Activated naive CD4-positive, alpha-beta T cell treated with anti-CD3 and anti-CD28 coated beads for 36 hours (primary cell): Measurements from ENCODE around the gene DENND5B. TPM values are rescaled to one million over a fixed set of nuclear protein-coding genes. Genes with fewer than 3 reads are reported as not detected.
"Not testable (repeated sequence)": the region's sequence is repeated elsewhere in the genome, so short reads cannot be mapped to it uniquely, and the experiment has no call there.

Experiments used
- CTCF ChIA-PET: fragments of 350-600 bp; sonication (Branson Sonifier 250); formaldehyde crosslinking; loops from one replicate; lab custom pipeline; 2021; ENCODE audit warnings: antibody characterized with exemption; lab: Charles Lee
- DNase-seq: peaks from one replicate; pipeline ENCODE4 v3.0.0-alpha.2; 2020
- H3K27ac Mint-ChIP-seq: one replicate; pipeline ENCODE4 v1.8.0; 2021; ENCODE audit warnings: mild to moderate bottlenecking, mixed read lengths
- H3K27me3 Mint-ChIP-seq: one replicate; pipeline ENCODE4 v1.8.0; 2021; ENCODE audit warnings: low read depth, mixed read lengths
- H3K36me3 Mint-ChIP-seq: one replicate; pipeline ENCODE4 v1.8.0; 2021; ENCODE audit warnings: low read depth, mixed read lengths
- H3K4me1 Mint-ChIP-seq: one replicate; pipeline ENCODE4 v1.8.0; 2021; ENCODE audit warnings: low read depth, mixed read lengths
- H3K4me3 Mint-ChIP-seq: one replicate; pipeline ENCODE4 v1.8.0; 2021; ENCODE audit warnings: mild to moderate bottlenecking, moderate library complexity, mixed read lengths
- H3K9me3 Mint-ChIP-seq: one replicate; pipeline ENCODE4 v1.8.0; 2021; ENCODE audit warnings: mixed read lengths
- intact Hi-C: fragments of 100-400 bp; cut with micrococcal nuclease; formaldehyde crosslinking; loops from one replicate; pipeline ENCODE4 v1.15.1; 2023
- total RNA-seq, 2 experiments: library from RNA; stranded (reverse); gene quantifications; one replicate each; pipeline ENCODE4 v1.2.3, GENCODE V29; 2021

DENND5B gene
- total RNA-seq, 2 experiments from 2014 or later: 0.29 to 0.37 TPM

GRCh38 chr12:31491841-31492598, 98.9 kb downstream of the DENND5B start:
- DNase-seq: no peak
- H3K4me1 Mint-ChIP-seq: no peaks in the 10 kb centered on the region
- H3K4me3 Mint-ChIP-seq: no peak overlapping the region
- H3K27ac Mint-ChIP-seq: no peak overlapping the region
- no peaks in the 10 kb centered on the region for H3K9me3 Mint-ChIP-seq
- intact Hi-C loops: no loop called here
- CTCF ChIA-PET: interaction anchor here (1.0 kb wide), 1 partner anchor 645 kb away, joined by 3 read pairs; no protein-coding TSS in a partner anchor
- no peaks in the 10 kb centered on the region for H3K36me3 Mint-ChIP-seq
- peaks cover 2% of the 10 kb centered on the region for H3K27me3 Mint-ChIP-seq

GRCh38 chr12:31491241-31491794, 99.6 kb downstream of the DENND5B start:
- H3K4me1 Mint-ChIP-seq: no peaks in the 10 kb centered on the region
- no peaks in the 10 kb centered on the region for H3K36me3 Mint-ChIP-seq
- DNase-seq: no peak
- H3K27me3 Mint-ChIP-seq: peaks cover 2% of the 10 kb centered on the region
- CTCF ChIA-PET: interaction anchor here (0.7 to 1.0 kb wide), 2 partner anchors 154 to 644 kb away, joined by 3 to 4 read pairs; no protein-coding TSS in a partner anchor
- intact Hi-C loops: no loop called here
- no peak overlapping the region for H3K27ac Mint-ChIP-seq
- no peaks in the 10 kb centered on the region for H3K9me3 Mint-ChIP-seq
- no peak overlapping the region for H3K4me3 Mint-ChIP-seq

GRCh38 chr12:31488737-31489338, 102.1 kb downstream of the DENND5B start:
- Mint-ChIP-seq H3K27ac (no peak overlapping the region), H3K4me3 (no peak overlapping the region), H3K4me1 (no peaks in the 10 kb centered on the region), H3K36me3 (no peaks in the 10 kb centered on the region), H3K9me3 (no peaks in the 10 kb centered on the region), H3K27me3 (peaks cover 2% of the 10 kb centered on the region)
- intact Hi-C loops: no loop called here
- CTCF ChIA-PET: interaction anchor here (1.0 kb wide), 1 partner anchor 23 kb away, joined by 3 read pairs; no protein-coding TSS in a partner anchor
- DNase-seq: no peak

- DNase-seq: no peak
- intact Hi-C loops: no loop called here
- peaks cover 2% of the 10 kb centered on the region for H3K27me3 Mint-ChIP-seq
- no peaks in the 10 kb centered on the region for H3K4me1 Mint-ChIP-seq
- CTCF ChIA-PET: interaction anchor here (0.6 kb wide), 1 partner anchor 16 kb away, joined by 3 read pairs; no protein-coding TSS in a partner anchor
- no peaks in the 10 kb centered on the region for H3K36me3 Mint-ChIP-seq
- H3K27ac Mint-ChIP-seq: no peak overlapping the region
- no peaks in the 10 kb centered on the region for H3K9me3 Mint-ChIP-seq
- H3K4me3 Mint-ChIP-seq: no peak overlapping the region
Observed at GRCh38 chr12:31485571-31485970, 105.4 kb downstream of the DENND5B start.

GRCh38 chr12:31482816-31483215, 108.1 kb downstream of the DENND5B start:
- Mint-ChIP-seq H3K4me3 (no peak overlapping the region), H3K27me3 (no peaks in the 10 kb centered on the region), H3K4me1 (no peaks in the 10 kb centered on the region), H3K9me3 (no peaks in the 10 kb centered on the region), H3K27ac (no peak overlapping the region), H3K36me3 (no peaks in the 10 kb centered on the region)
- CTCF ChIA-PET: no interaction called here
- DNase-seq: no peak
- intact Hi-C loops: no loop called here

GRCh38 chr12:31481415-31481814, 109.5 kb downstream of the DENND5B start:
- no peaks in the 10 kb centered on the region for H3K4me1 Mint-ChIP-seq

GRCh38 chr12:31479516-31480210, 111.3 kb downstream of the DENND5B start:
- DNase-seq: no peak
- Mint-ChIP-seq H3K27me3 (peaks cover 3% of the 10 kb centered on the region), H3K9me3 (no peaks in the 10 kb centered on the region), H3K27ac (no peak overlapping the region), H3K4me3 (no peak overlapping the region), H3K36me3 (no peaks in the 10 kb centered on the region), H3K4me1 (no peaks in the 10 kb centered on the region)
- intact Hi-C loops: no loop called here
- CTCF ChIA-PET: no interaction called here

More at GRCh38 chr12:31481415-31481814, 109.5 kb downstream of the DENND5B start:
- H3K4me3 Mint-ChIP-seq: no peak overlapping the region
- peaks cover 2% of the 10 kb centered on the region for H3K27me3 Mint-ChIP-seq
- no peaks in the 10 kb centered on the region for H3K36me3 Mint-ChIP-seq
- H3K9me3 Mint-ChIP-seq: no peaks in the 10 kb centered on the region
- intact Hi-C loops: no loop called here
- CTCF ChIA-PET: no interaction called here
- H3K27ac Mint-ChIP-seq: no peak overlapping the region
- no peak for DNase-seq

GRCh38 chr12:31478898-31479297, 112.0 kb downstream of the DENND5B start:
- Mint-ChIP-seq H3K4me3 (no peak overlapping the region), H3K27ac (no peak overlapping the region), H3K27me3 (peaks cover 3% of the 10 kb centered on the region), H3K9me3 (no peaks in the 10 kb centered on the region), H3K4me1 (no peaks in the 10 kb centered on the region), H3K36me3 (no peaks in the 10 kb centered on the region)
- CTCF ChIA-PET: no interaction called here
- no peak for DNase-seq
- intact Hi-C loops: no loop called here

GRCh38 chr12:31478425-31478824, 112.5 kb downstream of the DENND5B start:
- no peaks in the 10 kb centered on the region for H3K9me3 Mint-ChIP-seq
- DNase-seq: no peak
- CTCF ChIA-PET: no interaction called here
- intact Hi-C loops: no loop called here
- no peaks in the 10 kb centered on the region for H3K4me1 Mint-ChIP-seq
- H3K4me3 Mint-ChIP-seq: no peak overlapping the region
- H3K27ac Mint-ChIP-seq: no peak overlapping the region
- no peaks in the 10 kb centered on the region for H3K36me3 Mint-ChIP-seq
- peaks cover 3% of the 10 kb centered on the region for H3K27me3 Mint-ChIP-seq

- Mint-ChIP-seq H3K27me3 (peaks cover 3% of the 10 kb centered on the region), H3K4me1 (no peaks in the 10 kb centered on the region), H3K4me3 (no peak overlapping the region), H3K27ac (no peak overlapping the region), H3K36me3 (no peaks in the 10 kb centered on the region), H3K9me3 (no peaks in the 10 kb centered on the region)
- intact Hi-C loops: no loop called here
- CTCF ChIA-PET: no interaction called here
- no peak for DNase-seq
Observed at GRCh38 chr12:31477687-31478086, 113.2 kb downstream of the DENND5B start.

- Mint-ChIP-seq H3K27ac (no peak overlapping the region), H3K4me1 (no peaks in the 10 kb centered on the region), H3K4me3 (no peak overlapping the region), H3K27me3 (peaks cover 3% of the 10 kb centered on the region), H3K9me3 (no peaks in the 10 kb centered on the region), H3K36me3 (no peaks in the 10 kb centered on the region)
- CTCF ChIA-PET: no interaction called here
- intact Hi-C loops: no loop called here
- DNase-seq: no peak
Observed at GRCh38 chr12:31476437-31476836, 114.5 kb downstream of the DENND5B start.

- H3K27ac Mint-ChIP-seq, DNase-seq, H3K4me1 Mint-ChIP-seq, H3K27me3 Mint-ChIP-seq, CTCF ChIA-PET, H3K9me3 Mint-ChIP-seq, intact Hi-C loops, H3K4me3 Mint-ChIP-seq, H3K36me3 Mint-ChIP-seq: not testable (repeated sequence)
Observed at GRCh38 chr12:31475610-31476009, 115.3 kb downstream of the DENND5B start.
